Ovary (tissue), 9 donors: ENCODE measurements around the gene DLK2. TPM values are rescaled to one million over a fixed set of nuclear protein-coding genes. Genes with fewer than 3 reads are reported as not detected.
"Not testable (repeated sequence)": the region's sequence is repeated elsewhere in the genome, so short reads cannot be mapped to it uniquely, and the experiment has no call there.

Experiments
- DNase-seq, 5 donors: peaks; one replicate each; pipeline ENCODE4 v3.0.0-alpha.2; 2019 to 2020
- H3K27ac ChIP-seq, 2 donors: fragments of 200-600 bp; one replicate each; pipeline versions ENCODE4 v1.5.1 to v1.8.0; 2019 to 2022
- H3K27me3 ChIP-seq: fragments of 200-600 bp; one replicate; pipeline ENCODE4 v1.8.0; 2022
- H3K36me3 ChIP-seq: fragments of 200-600 bp; sonication (generic); one replicate; pipeline ENCODE4 v1.5.1; 2019
- H3K4me1 ChIP-seq: one replicate; pipeline ENCODE4 v1.8.1; 2013; ENCODE audit warnings: mild to moderate bottlenecking, moderate library complexity; ENCODE audit not compliant: insufficient read depth
- H3K4me3 ChIP-seq: fragments of 200-600 bp; sonication (generic); one replicate; pipeline ENCODE4 v1.5.1; 2017
- H3K9me3 ChIP-seq, 2 donors: fragments of 200-600 bp in 1 of 2; sonication (generic) in 1 of 2; one replicate each; pipeline versions ENCODE4 v1.5.1 to v1.8.1; 2013 to 2019; ENCODE audit warnings: mild to moderate bottlenecking in 1 of 2, moderate library complexity in 1 of 2
- CTCF ChIP-seq, 3 donors: fragments of 450-650 bp in 2 of 3; fragments of 200-600 bp in 1 of 3; IDR thresholded peaks; one replicate each; pipeline versions ENCODE4 v1.5.1 to v1.8.0; 2016 to 2022; ENCODE audit warnings: antibody characterized with exemption in 3 of 3, mild to moderate bottlenecking in 1 of 3
- EP300 ChIP-seq: sonication (generic); formaldehyde crosslinking; IDR thresholded peaks from one replicate; pipeline ENCODE4 v1.6.1; 2017; ENCODE audit warnings: antibody characterized with exemption
- POLR2A ChIP-seq: fragments of 450-650 bp; IDR thresholded peaks from one replicate; pipeline ENCODE4 v1.6.1; 2017; ENCODE audit warnings: antibody characterized with exemption, mild to moderate bottlenecking, moderate library complexity
- WGBS, 3 donors: extraction: QIAGEN DNeasy Blood & Tissue Kit in 1 of 3; methylation state at CpG; one replicate each; pipeline versions ENCODE4 v1.1.5 to v1.1.7; 2013 to 2017; 5-methylcytosine and 5-hydroxymethylcytosine counted together
- intact Hi-C, 4 donors: fragments of 100-400 bp; cut with DNase I; formaldehyde crosslinking; loops; one replicate each; pipeline versions ENCODE4 v1.11.0 to v1.15.1; 2022 to 2023
- polyA plus RNA-seq, 2 donors: library from polyadenylated mRNA; stranded (reverse); fragments of 200-250 nt in 1 of 2; fragments of 350-450 nt in 1 of 2; fragmentation: Illumina TruSeq in 1 of 2; extraction: RNeasy Lipid Tissue Mini Kit (QIAGEN cat#74804) in 1 of 2; gene quantifications; one replicate each; pipeline ENCODE4 v1.2.3, GENCODE V29; 2013 to 2014
- total RNA-seq, 7 donors: library from RNA; depleted of rRNA in 2 of 7; stranded (reverse); fragments of >200 nt in 2 of 7; fragmentation: NEBNext Ultra II Directional in 3 of 7; extraction: Animal tissue kit (Norgen Biotek cat#: 25700) in 3 of 7; gene quantifications; one replicate each; pipeline versions ENCODE4 v1.1.0 to v1.2.4, GENCODE V29; 2016 to 2023
- donor health status: DM: no; HTN: no; CAD: no; lungs with moderate emphysema.
- donor health status: DM: no; HTN: no; CAD: no.
- donor health status: Bipolar disorder and iron deficiency.
- donor health status: DM: yes; HTN: yes; CAD: no.
- donor health status: DM: no; HTN: no; CAD: no.
- donor health status: DM: yes; HTN: yes; CAD: no.

DLK2 gene
- total and polyA plus RNA-seq, 9 donors, result 0.18 to 6.0 (median 0.92) TPM

GRCh38 chr6:43500921-43501320, 45.6 kb upstream of the DLK2 start:
- no peak for DNase-seq
- peaks cover 4% of the 10 kb centered on the region for H3K4me1 ChIP-seq
- 95 to 96% (median 96%) methylated on average over 3 of the region's 3 CpGs for WGBS, 3 donors
- H3K9me3 ChIP-seq, result no peaks in the 10 kb centered on the region
- H3K4me3 ChIP-seq, result no peak overlapping the region
- H3K27ac ChIP-seq, result no peak overlapping the region
- H3K27me3 ChIP-seq, result no peaks in the 10 kb centered on the region
- intact Hi-C loops, result loop anchor here in 1 of 4 donors (10.0 kb wide), 2 partner anchors 236 to 276 kb away; partner anchors contain the start of gene DNPH1
- H3K36me3 ChIP-seq, result no peaks in the 10 kb centered on the region
- TF ChIP-seq EP300, result no peak
- TF ChIP-seq POLR2A, result no peak
- TF ChIP-seq CTCF (IDR thresholded peaks at IDR 0.05), result no peak

- intact Hi-C loops, result loop anchor here in 1 of 4 donors (10.0 kb wide), 1 partner anchor 234 kb away; no protein-coding TSS in a partner anchor
- H3K4me3 ChIP-seq, result no peak overlapping the region
- H3K4me1 ChIP-seq, result peaks cover 7% of the 10 kb centered on the region
- no peaks in the 10 kb centered on the region for H3K9me3 ChIP-seq
- no peaks in the 10 kb centered on the region for H3K36me3 ChIP-seq
- H3K27ac ChIP-seq, result no peak overlapping the region
- DNase-seq, result no peak
- 62 to 71% (median 69%) methylated on average over 12 of the region's 12 CpGs for WGBS, 3 donors
- TF ChIP-seq EP300, result no peak
- TF ChIP-seq CTCF (IDR thresholded peaks at IDR 0.05), result no peak
- TF ChIP-seq POLR2A, result no peak
- H3K27me3 ChIP-seq, result no peaks in the 10 kb centered on the region
Observed at GRCh38 chr6:43499028-43499815, 43.9 kb upstream of the DLK2 start.

GRCh38 chr6:43498291-43498690, 42.9 kb upstream of the DLK2 start:
- not testable (repeated sequence) for H3K9me3 ChIP-seq, H3K4me3 ChIP-seq, H3K4me1 ChIP-seq, H3K27ac ChIP-seq, H3K27me3 ChIP-seq, DNase-seq, H3K36me3 ChIP-seq
- intact Hi-C loops, result loop anchor here in 1 of 4 donors (10.0 kb wide), 1 partner anchor 233 kb away; no protein-coding TSS in a partner anchor
- 83 to 95% (median 94%) methylated on average over 5 of the region's 5 CpGs for WGBS, 3 donors

GRCh38 chr6:43497689-43498088, 42.3 kb upstream of the DLK2 start:
- no peak overlapping the region for H3K27ac ChIP-seq
- WGBS, 3 donors, result 87 to 93% (median 89%) methylated on average over 12 of the region's 12 CpGs

More at GRCh38 chr6:43497689-43498088, 42.3 kb upstream of the DLK2 start:
- H3K4me1 ChIP-seq, result peaks cover 8% of the 10 kb centered on the region
- no peaks in the 10 kb centered on the region for H3K27me3 ChIP-seq
- no peak overlapping the region for H3K4me3 ChIP-seq
- H3K9me3 ChIP-seq, result no peaks in the 10 kb centered on the region
- no peaks in the 10 kb centered on the region for H3K36me3 ChIP-seq
- no peak for TF ChIP-seq CTCF (IDR thresholded peaks at IDR 0.05)
- no peak for TF ChIP-seq EP300
- no peak for TF ChIP-seq POLR2A
- intact Hi-C loops, result loop anchor here in 1 of 4 donors (10.0 kb wide), 1 partner anchor 233 kb away; no protein-coding TSS in a partner anchor
- DNase-seq, result no peak
